ENCODE data around the gene NFATC2IP.
A peak's percentile ranks its signal among the peaks of the same experiment; 100 is the strongest.

The NFATC2IP gene

GRCh38 chr16:28980929-28981328 lies 30.2 kb downstream of the NFATC2IP start:
- DNase-seq (ENCODE audit: low read depth), result no peak
- TF ChIP-seq CTCF (IDR thresholded peaks at IDR 0.05; ENCODE audit: low read length, missing control alignments), result no peak
- H3K4me3 ChIP-seq (replicated peaks; ENCODE audit: low read depth, low read length), result no peak overlapping the region

GRCh38 chr16:28981517-28981916 lies 30.8 kb downstream of the NFATC2IP start:
- peak; percentile 64 for TF ChIP-seq CTCF (IDR thresholded peaks at IDR 0.05; ENCODE audit: low read length, missing control alignments)
- DNase-seq (ENCODE audit: low read depth), result peak; percentile 14
- H3K4me3 ChIP-seq (replicated peaks; ENCODE audit: low read depth, low read length), result no peak overlapping the region

GRCh38 chr16:28982418-28982817 lies 31.7 kb downstream of the NFATC2IP start:
- H3K4me3 ChIP-seq (replicated peaks; ENCODE audit: low read depth, low read length), result no peak overlapping the region
- DNase-seq (ENCODE audit: low read depth), result no peak
- TF ChIP-seq CTCF (IDR thresholded peaks at IDR 0.05; ENCODE audit: low read length, missing control alignments), result no peak

- no peak for DNase-seq (ENCODE audit: low read depth)
- no peak for TF ChIP-seq CTCF (IDR thresholded peaks at IDR 0.05; ENCODE audit: low read length, missing control alignments)
Observed at GRCh38 chr16:28982949-28983348, 32.2 kb downstream of the NFATC2IP start.

GRCh38 chr16:28983644-28984043 lies 32.9 kb downstream of the NFATC2IP start:
- no peak for DNase-seq (ENCODE audit: low read depth)
- TF ChIP-seq CTCF (IDR thresholded peaks at IDR 0.05; ENCODE audit: low read length, missing control alignments), result no peak
- H3K4me3 ChIP-seq (replicated peaks; ENCODE audit: low read depth, low read length), result no peak overlapping the region

More at GRCh38 chr16:28982949-28983348, 32.2 kb downstream of the NFATC2IP start:
- H3K4me3 ChIP-seq (replicated peaks; ENCODE audit: low read depth, low read length), result no peak overlapping the region

GRCh38 chr16:28984091-28984490 lies 33.4 kb downstream of the NFATC2IP start:
- no peak overlapping the region for H3K4me3 ChIP-seq (replicated peaks; ENCODE audit: low read depth, low read length)

More at GRCh38 chr16:28984091-28984490, 33.4 kb downstream of the NFATC2IP start:
- no peak for TF ChIP-seq CTCF (IDR thresholded peaks at IDR 0.05; ENCODE audit: low read length, missing control alignments)
- no peak for DNase-seq (ENCODE audit: low read depth)

Data from fibroblast of pulmonary artery (primary cell).